HG02588 (cell line): ENCODE results near the gene NF2.

ENCODE experiments used
- ATAC-seq: cut with Tn5 transposase; IDR thresholded peaks from one replicate; pipeline ENCODE4 v1.9.1; 2021; ENCODE audit warnings: mild to moderate bottlenecking, moderate library complexity; ENCODE audit not compliant: unreplicated experiment

Gene NF2

GRCh38 chr22:29629903-29630516 lies 26.6 kb downstream of the NF2 start:
- no peak for ATAC-seq

DNA sequence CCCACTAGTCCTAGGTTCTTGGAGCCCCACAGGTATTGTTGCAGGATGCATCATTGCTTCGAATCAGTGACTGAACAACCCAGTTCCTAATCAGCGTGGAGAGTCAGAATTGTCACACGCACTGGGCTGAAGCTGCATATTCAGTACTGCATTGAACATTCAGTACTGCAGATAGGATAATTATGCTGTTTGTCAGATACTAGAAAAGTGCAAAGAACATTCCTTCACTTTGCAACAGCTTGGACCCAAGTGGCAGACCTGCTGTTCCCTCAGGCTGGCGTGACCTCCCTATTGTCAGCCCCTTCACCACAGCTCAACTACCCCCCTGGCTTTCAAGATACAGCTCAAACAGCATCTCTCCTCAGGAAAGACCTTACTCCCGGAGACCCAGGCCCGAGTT lies 27.6 kb downstream of the NF2 start:
- no peak for ATAC-seq

GRCh38 chr22:29631725-29632124 lies 28.3 kb downstream of the NF2 start:
- ATAC-seq: no peak

DNA sequence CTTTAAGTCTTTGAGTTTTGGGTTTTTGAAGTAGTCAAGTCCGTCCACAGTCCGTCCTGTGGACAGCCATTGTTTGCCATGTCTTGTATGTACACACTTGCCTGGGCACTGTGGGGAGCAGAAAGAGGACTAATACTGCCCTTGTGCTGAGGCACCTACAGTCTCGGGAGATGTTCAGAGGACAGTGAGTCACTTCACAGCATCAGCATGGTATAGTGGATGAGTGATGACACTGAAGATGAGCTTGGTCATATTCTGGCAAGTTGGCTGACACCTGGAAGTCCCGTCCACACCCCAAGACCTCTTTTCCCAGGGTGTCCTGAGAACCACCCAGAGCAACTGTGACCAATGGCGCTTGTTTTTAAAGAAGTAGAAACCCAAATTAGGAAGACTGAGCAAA lies 29.2 kb downstream of the NF2 start:
- no peak for ATAC-seq

GRCh38 chr22:29633514-29634312 lies 30.3 kb downstream of the NF2 start:
- no peak for ATAC-seq

GRCh38 chr22:29634847-29635246 lies 31.4 kb downstream of the NF2 start:
- no peak for ATAC-seq

- no peak for ATAC-seq
Observed at GRCh38 chr22:29635734-29636357, 32.4 kb downstream of the NF2 start.

- no peak for ATAC-seq
Observed at GRCh38 chr22:29636751-29637150, 33.3 kb downstream of the NF2 start.

DNA sequence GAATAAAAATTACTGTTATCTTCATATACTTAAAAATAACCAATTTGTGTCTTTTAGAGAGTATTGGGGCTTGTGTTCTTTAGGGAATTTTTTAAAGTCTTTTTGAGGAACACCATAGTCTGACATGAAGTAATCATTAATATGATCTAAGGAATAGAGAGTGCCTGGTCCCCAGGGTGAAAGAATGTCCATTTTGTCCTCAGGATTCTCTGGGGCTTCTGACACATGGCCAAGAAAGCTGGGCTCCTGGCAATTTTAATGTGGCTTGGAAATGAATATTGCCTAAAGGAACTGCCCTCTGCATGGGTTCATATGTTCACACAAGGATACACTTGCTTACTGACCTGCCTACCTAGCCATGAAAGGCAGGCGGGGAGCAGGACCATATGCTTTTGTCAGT lies 33.7 kb downstream of the NF2 start:
- ATAC-seq: no peak

GRCh38 chr22:29638678-29639077 lies 35.2 kb downstream of the NF2 start:
- no peak for ATAC-seq

- ATAC-seq: no peak
Observed at GRCh38 chr22:29639096-29639495, 35.7 kb downstream of the NF2 start.

- no peak for ATAC-seq
Observed at GRCh38 chr22:29641042-29641699, 37.7 kb downstream of the NF2 start.

GRCh38 chr22:29641700-29642330 lies 38.4 kb downstream of the NF2 start:
- no peak for ATAC-seq

GRCh38 chr22:29642694-29643093 lies 39.3 kb downstream of the NF2 start:
- no peak for ATAC-seq

DNA sequence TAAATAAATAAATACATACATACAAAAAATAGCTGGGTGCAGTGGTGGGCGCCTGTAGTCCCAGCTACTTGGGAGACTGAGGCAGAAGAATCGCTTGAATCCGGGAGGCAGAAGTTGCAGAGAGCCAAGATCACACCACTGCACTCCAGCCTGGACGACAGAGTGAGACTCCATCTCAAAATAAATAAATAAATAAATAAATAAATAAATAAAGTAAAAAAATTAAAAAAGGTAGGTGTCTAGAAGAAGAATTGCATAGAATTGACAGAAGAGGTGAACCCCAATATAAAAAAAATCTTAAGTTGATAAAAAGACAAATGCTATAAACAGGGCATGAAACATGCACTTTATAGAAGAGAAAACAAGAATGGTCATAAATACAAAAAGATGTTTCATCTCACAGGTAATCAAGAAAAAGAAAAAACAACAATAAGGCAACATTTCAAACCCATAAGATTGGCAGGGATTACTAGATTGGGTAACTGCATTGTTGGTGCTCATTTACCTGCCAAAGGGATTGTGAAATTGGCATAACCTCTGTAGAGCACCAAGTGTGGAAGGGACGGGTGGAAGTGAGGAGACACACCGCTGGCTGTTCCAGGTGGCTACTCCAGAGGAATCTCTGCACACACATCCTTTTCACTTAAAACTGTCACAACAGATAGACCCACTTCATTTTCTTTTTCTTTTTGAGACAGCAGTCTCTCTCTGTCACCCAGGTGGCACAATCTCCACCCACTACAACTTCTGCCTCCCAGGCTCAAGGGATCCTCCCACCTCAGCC lies 44.7 kb downstream of the NF2 start:
- ATAC-seq: no peak

DNA sequence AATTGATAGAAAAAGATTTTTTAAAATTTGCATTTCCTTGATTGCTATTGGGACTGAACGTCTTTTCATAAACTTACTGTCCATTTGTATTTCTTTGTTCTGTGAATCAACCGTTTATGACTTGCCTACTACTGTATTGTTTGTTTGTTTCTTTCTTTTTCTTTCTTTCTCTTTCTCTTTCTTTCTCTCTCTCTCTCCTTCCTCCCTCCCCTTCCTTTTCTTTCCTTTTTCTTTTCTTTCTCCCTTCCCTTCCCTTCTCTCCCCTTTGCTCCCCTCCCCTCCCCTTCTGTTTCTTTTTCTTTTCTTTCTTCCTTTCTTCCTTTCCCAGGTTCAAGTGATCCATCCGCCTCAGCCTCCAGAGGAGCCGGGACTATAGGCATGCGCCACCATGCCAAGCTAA lies 46.9 kb downstream of the NF2 start:
- ATAC-seq: no peak

GRCh38 chr22:29651652-29652051 lies 48.2 kb downstream of the NF2 start:
- no peak for ATAC-seq

- no peak for ATAC-seq
Observed at GRCh38 chr22:29654420-29654819, 51.0 kb downstream of the NF2 start.

GRCh38 chr22:29654882-29655281 lies 51.4 kb downstream of the NF2 start:
- ATAC-seq: no peak

- no peak for ATAC-seq
Observed at GRCh38 chr22:29658176-29658575, 54.7 kb downstream of the NF2 start.
